ENCODE data around the gene MTMR2.

Gene MTMR2

DNA sequence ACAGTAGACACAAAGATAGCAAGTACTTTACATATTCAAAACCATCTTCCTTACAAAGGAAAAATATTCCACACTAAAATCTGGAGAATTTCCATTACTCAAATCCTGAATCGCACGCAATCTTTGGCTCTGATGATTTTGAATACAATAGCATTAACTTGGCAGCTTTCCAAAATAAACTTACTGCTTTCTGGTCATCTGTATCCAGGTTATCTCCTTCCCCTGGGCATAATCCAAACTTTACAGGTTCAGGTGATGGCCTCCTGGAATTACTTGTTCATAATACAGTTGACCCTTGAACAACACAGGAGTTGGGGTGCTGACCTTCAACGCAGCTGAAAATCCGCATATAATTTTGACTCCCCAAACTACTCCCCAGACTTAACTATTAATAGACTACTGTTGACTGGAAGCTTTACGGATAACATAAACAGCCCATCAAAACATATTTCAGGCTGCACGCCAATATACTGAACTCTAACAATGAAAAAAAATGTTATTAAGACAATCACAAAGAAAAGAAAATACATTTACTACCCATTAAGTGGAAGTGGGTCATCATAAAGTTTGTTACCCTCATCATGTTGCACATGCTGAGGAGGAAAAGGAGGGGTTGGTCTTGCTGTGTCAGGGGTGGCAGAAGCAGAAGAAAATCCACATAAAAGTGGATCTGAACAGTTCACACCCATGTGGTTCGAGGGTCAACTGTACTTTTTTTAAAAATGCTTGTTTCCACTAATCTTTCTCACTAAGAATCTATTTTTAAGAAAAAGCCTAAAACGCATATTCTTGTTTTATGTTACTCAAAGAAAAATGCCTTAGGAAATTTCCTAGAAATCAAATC is 6.5 kb downstream of the MTMR2 start:
- DNase-seq (ENCODE audit: low spot score), result no peak

DNA sequence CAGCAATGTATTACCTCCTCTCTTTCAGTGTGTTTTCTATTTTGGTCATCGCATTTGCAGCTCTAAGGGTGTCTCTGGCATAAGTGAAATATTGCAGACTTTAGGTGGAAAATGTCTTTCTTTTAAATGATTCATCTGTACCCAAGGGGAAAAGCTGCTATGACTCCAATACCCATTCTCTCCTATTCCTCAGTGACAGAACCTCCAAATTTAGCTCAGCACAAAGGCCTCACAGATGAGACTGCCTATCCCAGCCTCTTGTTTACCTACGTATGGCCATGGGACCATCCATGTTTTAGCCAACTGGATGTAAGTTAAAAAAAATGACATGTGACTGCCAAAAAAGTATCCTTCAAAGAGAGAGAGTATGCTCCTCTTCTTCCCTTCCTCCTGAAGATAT is 7.9 kb downstream of the MTMR2 start:
- DNase-seq (ENCODE audit: low spot score), result no peak

DNA sequence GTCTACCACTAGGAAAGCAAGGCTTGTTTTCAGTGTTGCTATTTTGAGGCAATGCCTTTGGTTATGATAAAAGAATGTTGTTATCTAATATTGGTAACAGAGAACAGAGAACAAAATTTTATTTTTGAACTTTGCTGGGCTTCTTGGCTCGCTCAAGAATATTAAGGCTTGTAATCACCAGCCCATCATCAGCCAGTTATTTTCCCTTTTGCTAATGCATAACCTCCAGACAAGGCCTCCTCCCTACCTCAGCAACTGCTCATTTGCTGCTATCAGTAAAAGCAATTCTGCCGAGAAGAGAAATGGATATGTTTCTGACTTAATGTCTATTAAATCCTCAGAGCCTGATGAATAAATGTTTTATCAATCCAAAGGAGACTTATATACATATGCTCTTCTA is 8.9 kb downstream of the MTMR2 start:
- DNase-seq (ENCODE audit: low spot score), result no peak

DNA sequence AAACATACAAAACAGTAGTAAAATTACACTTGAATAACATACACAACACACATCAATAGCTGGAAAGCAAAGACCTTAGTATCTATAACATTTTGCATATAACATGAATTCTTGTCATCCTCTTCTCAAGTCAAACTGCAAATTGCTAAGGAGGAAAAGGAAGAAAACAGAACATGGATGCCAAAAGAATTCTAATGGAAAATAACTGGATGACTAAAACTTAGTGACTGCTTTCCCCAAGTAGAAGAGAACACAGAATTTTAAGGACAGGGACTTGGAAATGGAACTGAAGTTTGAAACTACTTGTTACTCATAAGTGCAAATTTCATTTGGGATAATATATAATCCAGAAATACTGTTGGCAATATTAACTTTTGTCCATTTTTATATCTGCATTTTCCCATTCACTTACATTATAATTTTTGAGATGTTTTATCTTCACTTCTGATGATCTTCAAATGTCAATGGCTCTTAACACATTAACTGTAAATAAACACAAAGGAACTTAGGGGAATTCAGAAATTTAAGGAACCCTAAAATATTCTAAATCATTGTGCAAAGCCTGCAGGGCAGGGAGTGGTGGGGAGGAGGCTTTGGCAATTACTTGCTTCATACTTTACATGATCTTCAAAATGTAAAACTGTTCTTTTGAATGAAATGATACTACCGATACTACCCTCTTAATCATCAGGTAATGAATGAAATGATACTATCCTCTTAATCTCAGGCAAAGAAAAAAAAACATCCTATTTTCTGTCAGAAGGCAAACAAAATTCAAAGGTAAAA is 9.9 kb downstream of the MTMR2 start:
- DNase-seq (ENCODE audit: low spot score), result no peak

DNA sequence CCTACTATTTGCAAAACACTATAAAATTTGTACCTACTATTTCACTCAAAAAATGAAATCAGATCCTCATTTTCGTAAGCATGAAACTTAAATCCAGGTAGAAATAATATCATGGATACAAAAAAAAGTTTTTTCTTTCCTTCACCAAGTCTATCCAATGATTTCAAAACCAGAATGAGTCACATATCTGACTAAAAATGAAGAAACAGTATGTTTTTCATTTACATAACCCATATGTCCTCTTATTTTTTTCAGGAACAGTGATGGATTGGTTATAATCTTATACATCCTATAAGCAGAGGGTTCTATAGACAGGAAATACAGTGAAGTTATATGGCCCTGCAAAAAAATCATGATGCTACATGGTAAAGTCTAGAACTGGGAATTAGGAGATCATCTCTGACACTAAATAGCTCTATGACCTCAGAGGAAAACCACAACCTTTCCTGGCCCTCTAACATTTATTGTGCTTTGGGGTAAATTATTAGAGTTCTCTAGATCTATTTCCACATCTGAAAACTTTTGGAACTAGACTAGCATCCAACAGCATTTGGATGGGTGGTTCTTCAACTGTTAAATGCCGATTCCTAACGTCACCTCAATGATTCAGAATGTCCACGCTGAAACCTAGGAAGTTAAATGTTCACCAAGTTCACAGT is 10.9 kb downstream of the MTMR2 start:
- no peak for DNase-seq (ENCODE audit: low spot score)

DNA sequence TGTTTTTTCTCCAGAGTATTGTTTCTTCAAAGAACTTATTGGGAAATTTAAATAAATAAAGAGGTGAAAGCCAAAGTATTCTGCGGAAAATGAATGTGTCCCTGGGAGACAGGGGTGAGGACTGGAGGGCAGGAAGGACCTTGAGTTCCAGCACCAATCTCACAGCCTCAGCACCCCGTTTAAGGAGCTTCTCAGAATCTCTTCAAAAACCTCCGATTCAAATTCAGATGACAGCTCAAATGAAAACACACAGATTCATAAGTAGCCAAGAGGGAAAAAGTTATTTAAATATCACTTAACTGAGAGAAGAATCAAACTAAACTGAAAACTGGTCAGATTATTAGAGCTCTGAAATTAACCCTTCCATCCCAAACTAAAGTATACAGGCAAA is 12.5 kb downstream of the MTMR2 start:
- DNase-seq (ENCODE audit: low spot score), result no peak

DNA sequence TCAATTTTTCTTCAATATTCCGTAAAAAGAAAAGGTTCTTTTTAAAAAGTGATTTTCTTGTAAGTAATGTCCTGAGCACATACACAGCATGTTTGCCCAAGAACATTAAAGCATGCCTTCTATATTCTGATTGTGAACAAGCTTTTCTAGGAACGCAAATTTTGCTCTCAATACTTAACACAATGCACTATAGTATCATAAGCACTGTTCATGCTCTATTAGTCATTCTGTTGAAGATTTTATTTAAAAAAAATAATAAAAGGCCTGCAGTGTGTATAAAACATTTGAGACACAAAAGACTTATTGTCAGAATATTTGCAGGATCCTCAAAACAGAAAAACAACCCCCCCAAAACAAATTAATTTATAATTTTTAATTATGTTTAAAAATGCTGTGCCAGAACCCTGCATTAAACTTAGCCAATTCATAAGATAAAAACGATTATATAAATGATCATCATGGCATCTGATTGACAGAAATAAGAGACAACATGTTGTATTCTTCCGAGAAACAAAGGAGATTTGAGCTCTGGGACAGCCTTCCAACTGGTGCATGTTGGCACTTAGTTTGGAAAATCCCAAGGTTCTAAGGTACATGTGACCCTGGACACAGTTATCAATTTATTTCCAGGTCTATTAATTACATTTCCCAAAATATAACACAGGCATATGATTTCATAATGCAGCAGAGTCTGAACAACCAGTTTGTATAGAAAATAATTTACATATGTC is 13.1 kb downstream of the MTMR2 start:
- DNase-seq (ENCODE audit: low spot score), result no peak

DNA sequence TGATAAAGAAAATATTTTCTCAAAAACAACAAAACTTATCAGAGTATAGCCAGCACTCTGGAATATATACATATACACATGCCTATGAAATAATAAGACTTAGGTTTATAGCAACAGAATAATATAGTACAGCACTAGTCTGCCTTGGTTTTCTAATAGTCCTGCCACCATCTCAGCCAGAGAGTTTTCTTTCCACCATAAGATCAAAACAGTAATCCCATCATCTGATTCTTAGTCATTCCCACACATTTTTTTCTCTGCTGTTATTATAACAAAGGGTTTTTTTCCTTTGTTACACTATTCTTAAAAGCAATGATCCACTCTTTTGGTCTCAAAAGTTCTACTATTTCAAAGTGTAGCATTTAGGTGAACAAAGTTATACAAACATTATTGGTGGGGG is 15.1 kb downstream of the MTMR2 start:
- DNase-seq (ENCODE audit: low spot score), result no peak

DNA sequence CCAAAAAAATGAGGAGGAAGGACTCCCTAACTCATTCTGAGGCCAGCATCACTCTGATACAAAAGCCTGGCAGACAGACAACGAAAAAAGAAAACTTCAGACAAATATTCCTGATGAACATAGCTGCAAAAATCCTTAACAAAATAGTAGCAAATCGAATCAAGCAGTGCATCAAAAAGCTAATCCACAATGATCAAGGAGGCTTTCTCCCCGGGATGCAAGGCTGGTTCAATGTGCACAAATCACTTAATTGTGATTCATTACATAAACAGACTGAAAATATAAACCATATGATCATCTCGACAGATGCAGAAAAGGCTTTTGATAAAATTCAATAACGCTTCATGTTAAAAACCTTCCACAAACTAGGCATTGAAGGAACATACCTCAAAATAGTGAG is 16.4 kb downstream of the MTMR2 start:
- DNase-seq (ENCODE audit: low spot score), result no peak

DNA sequence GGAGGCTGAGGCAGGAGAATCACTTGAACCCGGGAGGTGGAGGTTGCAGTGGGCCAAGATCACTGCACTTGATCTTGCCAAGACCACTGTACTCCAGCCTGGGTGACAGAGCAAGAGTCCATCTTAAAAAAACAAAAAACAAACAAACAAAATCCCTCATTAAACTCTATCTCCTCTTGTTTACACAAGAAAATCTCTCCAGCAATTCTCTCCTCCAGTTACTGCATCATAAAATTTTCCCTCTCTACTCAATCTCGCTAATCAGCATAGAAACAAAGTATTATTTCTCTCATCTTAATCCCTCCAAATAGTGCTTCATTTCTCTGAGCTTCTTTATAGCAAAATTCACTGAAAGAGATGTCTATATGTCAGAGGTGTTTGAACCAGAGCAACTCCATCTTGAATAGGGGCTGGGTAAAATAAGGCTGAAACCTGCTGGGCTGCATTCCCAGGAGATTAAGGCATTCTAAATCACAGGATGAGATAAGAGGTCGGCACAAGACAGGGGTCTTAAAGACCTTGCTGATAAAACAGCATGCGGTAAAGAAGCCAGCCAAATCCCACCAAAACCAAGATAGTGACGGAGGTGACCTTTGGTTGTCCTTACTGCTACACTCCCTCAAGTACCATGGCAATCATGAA is 19.8 kb downstream of the MTMR2 start:
- no peak for DNase-seq (ENCODE audit: low spot score)

DNA sequence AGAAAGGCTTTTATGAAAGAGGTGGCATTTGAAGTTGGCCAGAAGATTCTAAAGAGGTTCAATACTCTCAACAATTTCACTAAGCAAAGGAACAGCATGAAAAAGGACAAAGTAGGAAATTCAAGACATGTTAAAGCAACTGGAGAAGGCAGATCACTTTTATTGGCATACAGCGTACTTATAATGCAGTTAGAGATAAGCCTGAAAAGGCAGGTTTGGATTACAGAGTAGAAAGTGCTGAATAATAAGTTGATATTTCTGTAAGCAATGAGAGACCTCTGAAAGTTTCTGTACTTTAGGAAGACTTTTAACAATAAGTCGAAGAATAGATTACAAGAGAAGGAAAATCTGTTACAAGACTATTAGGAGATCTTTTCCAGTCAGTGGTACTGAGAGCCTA is 25.1 kb downstream of the MTMR2 start:
- no peak for DNase-seq (ENCODE audit: low spot score)

DNA sequence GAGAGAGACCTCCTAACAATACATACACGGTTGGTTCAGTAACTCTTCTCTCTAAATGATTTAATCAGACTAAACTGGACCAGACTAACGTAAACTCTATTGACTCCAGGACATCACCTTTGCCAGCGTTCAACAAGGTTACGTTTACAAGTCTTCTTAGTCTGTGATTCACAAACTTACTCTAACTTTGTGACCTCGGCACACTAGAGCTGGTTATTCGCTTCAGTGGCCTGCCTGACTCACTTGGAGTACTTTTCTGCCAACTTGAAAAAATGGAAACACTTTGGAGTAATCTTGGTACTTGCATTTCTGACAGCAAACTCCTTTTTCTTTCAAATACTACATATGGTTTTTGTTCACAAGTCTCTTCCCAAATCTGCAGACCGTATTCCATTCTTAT is 26.2 kb downstream of the MTMR2 start:
- no peak for DNase-seq (ENCODE audit: low spot score)

DNA sequence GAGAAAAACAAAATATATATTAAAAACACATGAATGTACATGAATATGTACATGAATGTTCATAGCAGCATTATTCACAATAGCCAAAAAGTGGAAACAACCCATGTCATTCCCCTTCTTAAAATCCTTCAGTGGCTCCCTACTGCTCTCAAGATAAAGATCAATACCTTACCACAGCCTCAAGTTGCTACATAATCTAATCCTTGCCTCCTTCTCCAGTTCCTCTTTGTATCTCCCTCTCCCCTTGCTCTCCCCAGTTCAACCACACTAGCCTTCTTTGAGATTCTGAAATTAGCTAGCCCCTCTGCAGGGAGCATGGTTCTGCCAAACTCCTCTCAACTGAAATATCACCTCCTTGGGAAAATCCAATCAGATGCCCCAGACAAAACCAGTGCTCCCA is 28.1 kb downstream of the MTMR2 start:
- no peak for DNase-seq (ENCODE audit: low spot score)

DNA sequence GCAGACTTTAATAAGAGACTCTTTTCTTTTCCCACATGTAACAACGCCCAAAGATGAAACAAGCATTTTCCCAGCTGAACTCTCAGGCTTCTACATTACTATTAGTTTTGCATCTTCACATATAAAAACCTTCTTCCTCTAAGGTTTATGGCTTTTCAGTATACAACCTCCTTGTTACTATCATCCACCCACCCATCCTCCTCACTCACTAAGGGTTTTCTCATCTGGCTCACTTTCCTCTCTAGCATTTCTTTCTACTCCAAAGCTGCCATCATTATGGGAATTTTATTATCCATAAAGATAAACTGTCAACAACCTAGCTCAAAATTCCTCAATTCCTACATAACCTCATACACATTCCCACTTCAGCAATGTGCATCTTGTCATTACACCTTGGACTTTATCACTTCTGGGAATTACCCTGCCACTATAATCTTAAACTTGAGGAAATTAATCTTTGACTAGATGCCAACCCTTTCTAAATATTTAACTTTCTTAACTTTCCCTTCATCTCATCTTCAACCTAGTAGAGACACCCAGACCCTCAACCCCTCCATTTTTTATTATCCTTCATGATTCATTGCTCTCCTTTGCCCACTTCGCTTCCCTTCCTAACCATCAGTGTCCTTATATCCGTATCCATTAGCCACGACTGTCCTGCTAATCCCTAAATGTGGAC is 30.9 kb downstream of the MTMR2 start:
- DNase-seq (ENCODE audit: low spot score), result no peak

DNA sequence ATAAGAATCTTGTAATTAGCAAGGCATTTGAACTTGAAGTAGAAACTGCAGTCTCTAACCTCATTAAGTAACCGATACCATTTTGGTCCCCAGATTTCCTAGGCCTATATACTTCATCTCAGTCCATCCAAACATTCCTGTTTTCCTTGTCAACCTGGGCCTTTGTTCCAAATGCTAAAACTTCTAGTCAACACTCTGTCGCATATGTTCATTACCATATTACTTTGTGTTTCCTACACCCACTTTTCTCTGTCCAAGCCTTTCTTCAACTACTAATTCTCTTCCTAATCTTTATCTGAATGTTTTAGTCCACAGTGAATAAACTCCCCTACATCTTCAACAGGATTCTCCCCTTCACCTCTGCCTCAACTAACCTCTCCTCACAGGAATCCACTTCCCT is 31.4 kb downstream of the MTMR2 start:
- DNase-seq (ENCODE audit: low spot score), result no peak

DNA sequence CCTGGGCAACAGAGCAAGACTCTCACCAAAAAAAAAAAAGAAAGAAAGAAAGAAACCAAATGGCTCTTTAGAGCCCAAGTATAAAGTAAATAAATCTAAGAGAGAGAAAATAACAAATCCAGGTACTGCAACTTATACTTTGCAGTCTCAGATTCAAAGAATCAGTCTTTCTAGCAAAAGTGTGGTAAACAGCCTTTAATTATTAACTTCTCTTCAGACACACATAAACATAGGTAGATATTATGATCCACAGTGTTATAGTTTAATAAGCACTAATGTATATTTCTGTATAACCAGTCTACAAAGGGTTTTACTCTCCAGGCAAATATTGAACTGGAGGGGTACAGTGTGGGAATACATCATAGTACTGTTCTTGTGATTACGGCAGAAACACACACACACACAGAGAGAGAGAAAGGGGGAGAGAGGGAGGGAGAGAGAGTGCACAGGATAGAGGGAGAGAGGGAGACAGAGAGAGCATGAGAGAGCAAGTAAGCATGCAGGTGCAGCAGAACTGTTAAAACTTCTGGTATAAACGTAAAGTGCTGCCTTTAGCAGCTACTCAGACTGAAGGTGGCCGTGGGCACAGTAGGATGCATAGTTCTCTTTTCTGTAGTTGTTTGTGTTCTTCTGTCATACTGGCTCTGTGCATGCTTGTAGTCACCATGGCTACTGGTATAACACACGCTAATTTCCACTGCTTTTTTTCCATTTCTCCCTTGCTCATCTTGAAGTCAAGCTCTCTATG is 32.3 kb downstream of the MTMR2 start:
- DNase-seq (ENCODE audit: low spot score), result no peak

DNA sequence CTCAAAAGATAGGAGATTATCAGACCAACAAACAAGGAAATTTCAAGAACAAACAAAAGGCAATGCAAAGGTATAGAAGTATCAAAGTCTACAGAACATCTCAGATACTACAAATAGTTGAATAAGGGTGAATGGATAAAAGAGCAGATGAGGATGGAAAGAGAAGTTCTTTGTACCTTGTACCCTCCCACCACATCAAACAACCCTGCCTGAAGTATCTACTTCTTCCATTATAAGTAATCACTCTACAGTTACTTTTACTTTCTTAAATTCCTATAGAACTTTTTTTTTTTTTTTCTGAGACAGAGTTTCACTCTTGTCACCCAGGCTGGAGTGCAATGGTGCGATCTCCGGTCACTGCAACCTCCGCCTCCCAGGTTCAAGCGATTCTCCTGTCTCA is 35.1 kb downstream of the MTMR2 start:
- DNase-seq (ENCODE audit: low spot score), result no peak

DNA sequence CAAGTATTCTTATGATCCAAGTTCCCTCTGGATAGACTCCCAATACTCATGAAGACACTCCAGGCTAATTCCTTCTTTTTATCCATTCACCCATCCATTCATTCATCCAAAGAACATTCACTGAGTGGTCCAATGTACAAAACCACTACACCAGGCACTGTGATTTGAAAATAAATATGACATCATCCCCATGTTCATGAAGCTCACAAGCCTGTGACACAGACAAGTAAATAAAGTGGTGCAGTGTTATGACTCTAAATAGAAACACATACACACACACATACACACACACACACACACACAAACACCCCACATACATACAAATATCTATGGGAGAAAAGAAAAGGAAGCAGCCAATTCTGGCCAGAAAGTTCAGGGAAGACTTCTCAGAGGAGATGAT is 35.5 kb downstream of the MTMR2 start:
- DNase-seq (ENCODE audit: low spot score), result no peak

DNA sequence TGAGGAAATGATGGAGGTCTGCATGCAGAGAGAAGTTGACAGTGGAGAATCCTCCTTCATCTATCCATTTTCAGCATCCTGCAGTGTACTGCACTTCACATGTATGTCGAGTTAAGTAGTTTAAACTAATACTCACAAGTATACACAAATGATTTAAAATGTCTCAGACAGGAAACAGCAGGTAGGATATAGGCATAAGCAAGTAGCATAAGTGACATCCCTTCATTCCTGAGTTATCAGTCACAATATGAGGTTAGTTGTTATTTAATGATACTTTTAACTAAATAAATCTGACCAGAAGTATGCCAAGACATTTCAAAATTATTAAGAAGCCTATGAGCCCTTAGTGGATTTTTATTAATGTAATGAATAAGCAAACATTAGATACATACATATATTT is 37.4 kb downstream of the MTMR2 start:
- no peak for DNase-seq (ENCODE audit: low spot score)

DNA sequence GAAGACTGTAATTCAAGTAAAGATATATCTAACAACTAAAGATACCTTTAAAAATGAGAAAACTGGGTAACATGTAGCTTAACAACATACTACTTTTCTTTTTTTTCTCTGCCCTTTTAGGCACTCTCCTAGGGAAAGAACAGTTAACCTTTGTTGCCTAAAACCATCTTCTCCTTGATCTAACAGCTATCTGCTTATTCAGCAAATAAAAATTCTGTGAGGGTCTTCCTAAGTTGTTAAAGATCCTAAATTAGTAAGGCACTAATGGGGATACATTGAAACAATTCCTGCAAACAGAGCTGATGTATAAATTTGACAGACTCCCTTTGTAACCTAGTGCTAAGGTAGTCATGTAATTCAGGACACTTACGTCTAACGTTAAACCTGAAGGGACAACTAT is 39.1 kb downstream of the MTMR2 start:
- DNase-seq (ENCODE audit: low spot score), result no peak

DNA sequence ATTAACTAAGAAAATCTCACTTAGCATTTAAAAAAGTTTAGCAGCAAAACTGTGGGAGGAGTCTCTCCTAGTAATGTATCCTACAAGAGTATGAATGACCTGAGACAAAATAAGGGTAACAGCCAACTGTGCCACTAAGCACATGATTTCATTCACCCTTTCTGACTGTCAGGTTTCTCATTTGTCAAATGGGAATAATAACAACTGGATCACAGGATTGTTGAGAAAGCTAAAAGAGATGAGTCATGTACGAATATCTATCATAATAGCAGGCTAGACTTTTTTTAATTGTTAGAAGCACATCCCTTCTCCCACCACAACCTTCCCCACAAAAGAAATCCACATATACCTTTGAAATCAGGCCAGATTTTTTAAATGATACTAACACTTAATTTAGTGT is 39.5 kb downstream of the MTMR2 start:
- no peak for DNase-seq (ENCODE audit: low spot score)

All from HuH-7 (cell line).